ENCODE data around the gene HACD2.

The HACD2 gene

GRCh38 chr3:123576122-123576521 lies 8.7 kb downstream of the HACD2 start:
- Histone ChIP-seq H3K36me3 (peaks cover 4% of the 10 kb centered on the region), H3K9me3 (no peaks in the 10 kb centered on the region), H3K4me3 (ENCODE audit: low read depth in 1 of 2, low read length in 1 of 2) (no peak overlapping the region), H3K27ac (no peak overlapping the region), H3K27me3 (no peaks in the 10 kb centered on the region), H3K4me1 (ENCODE audit: control insufficient read depth in 1 of 2, insufficient read depth in 1 of 2, low read depth in 1 of 2, low read length in 1 of 2) (no peaks in the 10 kb centered on the region)
- no peak for TF ChIP-seq CTCF (IDR thresholded peaks at IDR 0.05)

- TF ChIP-seq CTCF (IDR thresholded peaks at IDR 0.05) = no peak
- Histone ChIP-seq H3K36me3 (no peaks in the 10 kb centered on the region), H3K4me3 (ENCODE audit: low read depth in 1 of 2, low read length in 1 of 2) (no peak overlapping the region), H3K27ac (no peak overlapping the region), H3K27me3 (no peaks in the 10 kb centered on the region), H3K4me1 (ENCODE audit: control insufficient read depth in 1 of 2, insufficient read depth in 1 of 2, low read depth in 1 of 2, low read length in 1 of 2) (no peaks in the 10 kb centered on the region), H3K9me3 (no peaks in the 10 kb centered on the region)
Measured at GRCh38 chr3:123571973-123572365, 12.9 kb downstream of the HACD2 start.

- no peak overlapping the region for H3K4me3 ChIP-seq (ENCODE audit: low read depth in 1 of 2, low read length in 1 of 2)
- no peaks in the 10 kb centered on the region for H3K4me1 ChIP-seq (ENCODE audit: control insufficient read depth in 1 of 2, insufficient read depth in 1 of 2, low read depth in 1 of 2, low read length in 1 of 2)
- H3K27ac ChIP-seq = no peak overlapping the region
- TF ChIP-seq CTCF (IDR thresholded peaks at IDR 0.05) = no peak
- no peaks in the 10 kb centered on the region for H3K9me3 ChIP-seq
- no peaks in the 10 kb centered on the region for H3K36me3 ChIP-seq
- no peaks in the 10 kb centered on the region for H3K27me3 ChIP-seq
Measured at GRCh38 chr3:123571264-123571972, 13.4 kb downstream of the HACD2 start.

GRCh38 chr3:123568875-123569274 lies 16.0 kb downstream of the HACD2 start:
- no peaks in the 10 kb centered on the region for H3K36me3 ChIP-seq

GRCh38 chr3:123568034-123568433 lies 16.8 kb downstream of the HACD2 start:
- Histone ChIP-seq H3K27ac (no peak overlapping the region), H3K36me3 (no peaks in the 10 kb centered on the region), H3K4me3 (ENCODE audit: low read depth in 1 of 2, low read length in 1 of 2) (no peak overlapping the region), H3K27me3 (no peaks in the 10 kb centered on the region), H3K4me1 (ENCODE audit: control insufficient read depth in 1 of 2, insufficient read depth in 1 of 2, low read depth in 1 of 2, low read length in 1 of 2) (no peaks in the 10 kb centered on the region), H3K9me3 (no peaks in the 10 kb centered on the region)
- no peak for TF ChIP-seq CTCF (IDR thresholded peaks at IDR 0.05)

More at GRCh38 chr3:123568875-123569274, 16.0 kb downstream of the HACD2 start:
- no peaks in the 10 kb centered on the region for H3K27me3 ChIP-seq
- H3K4me3 ChIP-seq (ENCODE audit: low read depth in 1 of 2, low read length in 1 of 2) = no peak overlapping the region
- no peak for TF ChIP-seq CTCF (IDR thresholded peaks at IDR 0.05)
- no peaks in the 10 kb centered on the region for H3K9me3 ChIP-seq
- no peaks in the 10 kb centered on the region for H3K4me1 ChIP-seq (ENCODE audit: control insufficient read depth in 1 of 2, insufficient read depth in 1 of 2, low read depth in 1 of 2, low read length in 1 of 2)
- no peak overlapping the region for H3K27ac ChIP-seq

All from neutrophil (primary cell).